Stimulated activated CD4-positive, alpha-beta T cell treated with anti-CD3 and anti-CD28 coated beads, Interleukin-1b, Interleukin-23, amount 100 ng/mL, for 1 hour (primary cell): ENCODE results near the gene HIVEP3.
A peak's percentile ranks its signal among the peaks of the same experiment; 100 is the strongest.

ENCODE experiments used
- DNase-seq, 2 donors: peaks; one replicate each; pipeline ENCODE4 v3.0.0-alpha.2; 2020; ENCODE audit warnings: low read depth in 2 of 2

Gene HIVEP3

DNA sequence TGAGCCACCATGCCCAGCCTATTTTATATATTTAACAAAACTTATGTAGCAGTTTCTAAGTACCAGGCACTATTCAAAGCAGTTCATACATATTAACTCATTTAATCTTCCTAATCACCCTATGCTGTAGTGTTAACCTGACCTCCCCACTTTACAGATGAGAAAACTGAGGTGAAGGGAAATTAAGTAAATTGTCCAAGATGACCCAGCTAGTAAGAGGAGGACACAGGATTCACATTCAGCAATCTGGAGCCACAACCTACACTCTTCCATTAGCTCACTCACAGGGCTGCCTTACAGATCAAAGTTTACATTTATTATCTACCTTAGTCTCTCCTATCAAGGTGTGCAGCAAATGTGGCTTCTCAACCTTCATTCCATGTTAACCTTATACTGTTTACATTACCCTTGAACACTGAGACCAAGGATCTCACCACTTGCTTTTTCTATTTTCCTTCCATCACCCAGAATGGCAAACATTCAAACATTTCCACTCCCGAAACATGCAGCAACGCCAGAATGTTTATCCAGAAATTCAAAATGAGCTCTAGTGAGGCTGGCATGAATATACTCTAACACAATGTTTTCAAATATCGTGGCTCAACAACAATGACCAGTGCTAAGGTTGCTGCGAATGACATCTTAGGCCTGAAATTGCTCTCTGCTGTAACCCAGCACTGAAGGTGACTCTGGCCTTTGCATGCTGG is 24.5 kb downstream of the HIVEP3 start:
- no peak for DNase-seq

DNA sequence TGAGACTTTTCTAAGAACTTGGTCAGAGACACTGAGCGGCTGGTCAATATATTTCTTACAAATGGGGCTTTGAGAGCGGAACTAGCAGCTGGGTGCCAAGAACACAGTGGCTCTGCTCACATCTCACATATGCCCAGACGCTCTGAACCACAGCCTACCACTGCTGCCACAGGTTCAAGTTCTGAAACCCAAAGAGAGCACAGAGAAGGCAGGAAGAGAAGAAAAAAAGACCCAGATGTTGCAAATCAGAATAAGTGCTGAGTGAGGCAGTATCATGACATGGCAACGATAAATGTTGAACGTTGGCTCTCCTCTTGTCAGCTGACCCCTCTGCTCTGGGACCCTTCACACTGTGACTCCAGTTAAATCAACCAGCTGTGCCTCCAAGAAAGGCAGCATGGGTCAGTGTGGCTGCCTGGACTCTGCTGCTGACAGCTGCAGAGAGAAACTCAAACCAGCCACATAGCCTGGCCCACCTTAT is 26.4 kb downstream of the HIVEP3 start:
- DNase-seq: no peak

GRCh38 chr1:41891199-41891896 is 27.4 kb downstream of the HIVEP3 start:
- DNase-seq: peak in 1 of 2 donors; percentile 19

- DNase-seq: no peak
Observed at GRCh38 chr1:41890825-41891198, 27.9 kb downstream of the HIVEP3 start.

DNA sequence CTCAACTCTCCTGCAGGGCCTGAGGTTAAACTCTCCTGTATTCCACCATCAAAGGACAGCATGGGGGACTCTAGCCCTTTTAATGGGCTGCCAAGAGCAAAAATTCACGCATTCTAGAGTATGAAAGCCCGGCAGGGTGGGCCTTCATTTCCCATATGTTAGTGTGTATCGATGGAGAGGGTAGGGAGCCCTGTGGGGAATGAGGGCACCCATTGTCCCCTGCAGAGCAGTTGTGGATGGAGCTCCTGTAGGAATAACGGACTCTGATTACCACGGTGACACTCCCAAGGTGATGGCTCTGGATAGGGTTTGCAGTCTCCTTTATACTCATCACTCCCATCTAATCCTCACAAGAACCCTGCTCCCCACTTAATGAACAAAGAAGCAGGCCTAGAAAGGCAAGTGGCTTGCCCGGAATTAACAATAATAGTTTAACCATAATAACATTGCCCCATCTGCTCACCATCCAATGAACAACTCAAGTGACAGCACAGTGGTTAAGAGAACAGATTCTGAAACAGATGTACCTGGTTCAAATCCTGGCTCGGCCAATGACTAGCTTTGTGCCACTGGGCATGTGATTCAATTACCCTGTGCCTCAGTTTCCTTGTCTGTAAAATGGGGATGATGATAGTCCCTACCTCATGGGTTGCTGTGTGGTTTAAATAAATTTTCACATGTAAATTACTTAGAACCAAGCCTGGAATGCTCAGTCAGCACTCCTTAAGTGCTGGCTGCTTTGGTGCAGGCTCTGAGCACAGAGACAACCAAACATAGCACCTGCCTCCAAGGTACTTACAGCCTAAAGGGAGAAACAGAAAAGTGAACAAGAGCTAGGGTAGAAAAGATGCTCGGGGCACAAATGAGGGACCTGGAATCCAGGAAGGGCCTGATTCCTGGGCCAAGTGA is 29.0 kb downstream of the HIVEP3 start:
- DNase-seq: no peak

DNA sequence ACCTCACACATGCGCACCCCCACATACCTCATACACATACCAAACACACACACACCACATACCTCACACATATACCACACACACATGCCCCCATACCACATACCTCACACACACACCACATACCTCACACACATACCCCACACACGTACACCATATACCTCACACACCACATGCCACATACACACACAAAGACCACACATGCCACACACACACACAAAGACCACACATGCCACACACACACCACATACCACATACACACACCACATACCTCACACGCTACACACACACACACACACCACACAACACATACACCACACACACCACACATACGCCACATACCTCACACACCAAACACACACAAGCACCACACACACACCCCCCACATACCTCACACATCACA is 30.0 kb downstream of the HIVEP3 start:
- no peak for DNase-seq

DNA sequence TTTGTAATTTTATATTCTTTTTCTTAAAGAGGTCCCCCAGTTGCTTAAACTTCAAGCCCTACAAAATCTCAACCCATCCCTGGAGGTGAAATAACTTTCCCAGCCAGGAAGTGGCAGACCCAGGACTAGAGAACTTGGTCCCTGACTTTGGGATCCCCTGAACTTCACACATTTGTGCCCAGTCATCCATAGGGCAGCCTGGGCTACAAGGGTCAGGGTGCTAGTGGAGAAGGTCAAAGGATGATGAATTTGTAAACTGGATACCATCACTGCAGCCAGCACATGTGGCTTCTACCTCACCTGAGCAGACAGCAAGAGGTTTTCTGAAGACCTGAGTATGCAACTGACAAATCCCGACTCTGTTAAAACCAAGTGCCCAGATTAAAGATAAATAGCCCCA is 31.4 kb downstream of the HIVEP3 start:
- no peak for DNase-seq

- DNase-seq: no peak
Observed at GRCh38 chr1:41884256-41885230, 34.2 kb downstream of the HIVEP3 start.

DNA sequence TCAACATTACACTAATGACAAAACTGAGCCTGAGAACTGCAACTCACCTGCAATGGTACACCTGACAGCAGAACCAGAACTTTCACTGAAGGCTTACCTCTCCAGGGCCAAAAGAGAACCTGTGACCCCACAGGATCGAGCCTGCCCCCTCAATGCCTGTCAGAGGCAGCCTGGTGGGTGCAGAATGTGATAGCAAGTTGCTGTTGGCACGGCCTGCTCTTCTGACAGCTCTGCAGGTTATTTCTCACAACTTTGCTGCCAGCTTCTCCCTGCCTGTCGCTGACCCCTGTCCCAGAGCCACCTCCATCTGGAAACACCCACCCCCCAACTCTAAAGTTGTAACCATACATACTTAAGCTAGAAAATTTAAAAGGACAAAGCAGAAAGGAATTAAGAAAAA is 35.2 kb downstream of the HIVEP3 start:
- no peak for DNase-seq

DNA sequence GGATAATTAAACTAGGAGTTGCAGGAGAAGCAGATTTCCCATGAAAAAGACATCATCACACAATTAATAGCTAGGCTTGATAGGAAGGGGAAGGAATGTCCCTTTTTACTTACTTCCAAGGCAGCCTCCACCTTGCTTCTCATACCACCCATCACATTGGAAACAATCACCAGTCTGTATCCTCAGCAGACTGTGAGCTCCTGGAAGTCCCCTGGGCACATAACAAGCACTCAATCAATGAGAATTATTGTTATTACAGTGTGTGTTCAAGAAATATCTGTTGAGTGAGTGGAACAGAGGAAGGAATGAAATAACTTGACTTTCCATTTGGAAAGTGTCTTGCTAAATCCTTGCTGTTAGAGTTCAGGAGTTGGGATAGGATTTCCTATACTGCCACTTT is 36.2 kb downstream of the HIVEP3 start:
- no peak for DNase-seq

DNA sequence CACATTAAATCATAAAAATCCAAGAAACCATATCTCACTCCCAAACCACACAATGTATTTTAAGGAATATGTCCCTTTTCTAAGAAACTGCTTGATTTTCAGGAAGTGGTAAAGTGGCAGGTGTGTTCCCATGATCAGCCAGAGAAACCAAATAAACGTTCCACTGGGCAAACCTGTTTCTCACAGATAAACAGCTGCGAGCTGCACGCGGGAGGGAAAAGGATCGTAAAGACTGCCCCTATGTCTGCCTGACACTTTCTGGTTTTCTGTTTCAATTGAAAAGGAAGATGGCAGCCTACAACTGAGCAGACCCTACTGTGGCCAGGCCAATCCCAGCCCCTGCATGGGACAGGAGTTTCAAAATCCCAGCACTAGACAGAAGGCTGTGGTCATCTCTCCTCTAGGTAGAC is 36.6 kb downstream of the HIVEP3 start:
- DNase-seq: no peak

DNA sequence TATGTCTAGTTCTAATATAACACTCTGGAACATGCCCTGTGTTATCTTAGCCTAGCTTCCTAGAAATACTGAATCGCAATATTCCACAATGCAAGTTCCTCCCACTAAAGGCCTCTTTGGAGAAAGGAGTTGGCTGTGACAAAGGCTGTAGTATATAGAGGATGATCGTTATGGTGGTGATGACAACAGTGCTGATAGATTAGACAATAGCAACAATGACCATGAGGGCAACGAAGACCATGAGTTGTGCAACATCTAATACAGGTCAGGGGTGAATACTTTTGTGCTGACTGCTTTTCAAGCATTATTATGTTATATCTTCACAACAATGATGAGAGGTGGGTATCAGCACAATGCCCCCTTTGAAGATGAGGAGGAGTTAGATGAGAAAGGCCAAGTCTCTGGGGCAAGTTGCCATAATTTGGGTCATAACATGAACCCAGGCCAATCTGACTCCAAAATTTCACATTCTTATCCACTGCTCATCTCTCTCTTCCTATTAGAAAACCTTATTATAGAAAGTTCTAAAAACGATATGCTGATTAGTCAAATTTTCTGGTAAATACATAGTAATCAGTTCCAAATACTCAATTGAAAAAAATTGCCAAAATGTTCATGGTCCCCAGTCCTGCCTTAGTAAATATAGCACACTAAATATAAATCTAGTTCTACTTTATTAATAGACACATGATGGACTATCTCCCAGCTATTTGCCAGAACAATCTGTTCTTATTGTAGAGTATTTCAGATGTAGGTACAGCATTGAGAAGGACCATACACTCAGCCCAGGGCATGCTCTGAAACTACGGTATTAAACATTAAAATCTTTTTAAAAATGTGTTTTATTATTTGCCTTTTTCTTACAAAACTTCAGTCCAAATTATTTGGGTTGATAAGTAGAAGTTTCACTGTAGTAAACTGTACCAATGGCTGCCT is 37.5 kb downstream of the HIVEP3 start:
- DNase-seq: no peak

- no peak for DNase-seq
Observed at GRCh38 chr1:41880261-41880660, 38.5 kb downstream of the HIVEP3 start.

- DNase-seq: no peak
Observed at GRCh38 chr1:41879617-41880016, 39.1 kb downstream of the HIVEP3 start.

DNA sequence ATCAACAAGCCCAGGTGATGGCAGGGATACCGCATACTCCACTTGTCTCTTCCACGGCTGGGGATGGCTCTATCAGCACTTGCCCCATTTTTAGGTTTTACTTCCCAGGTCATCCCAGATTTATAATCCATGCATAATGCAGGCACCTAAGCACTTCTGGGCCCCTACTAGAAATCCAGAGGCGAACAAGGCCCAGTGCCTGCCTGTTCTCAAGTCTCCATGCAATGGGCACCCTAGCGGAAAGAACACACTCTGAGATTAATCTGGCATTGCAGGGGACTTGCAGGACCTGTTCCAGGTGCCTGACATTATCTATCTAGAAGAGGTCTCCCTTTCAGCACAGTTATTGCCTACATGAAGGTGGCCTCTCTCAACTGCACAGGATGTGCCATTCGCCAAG is 39.8 kb downstream of the HIVEP3 start:
- DNase-seq: no peak

DNA sequence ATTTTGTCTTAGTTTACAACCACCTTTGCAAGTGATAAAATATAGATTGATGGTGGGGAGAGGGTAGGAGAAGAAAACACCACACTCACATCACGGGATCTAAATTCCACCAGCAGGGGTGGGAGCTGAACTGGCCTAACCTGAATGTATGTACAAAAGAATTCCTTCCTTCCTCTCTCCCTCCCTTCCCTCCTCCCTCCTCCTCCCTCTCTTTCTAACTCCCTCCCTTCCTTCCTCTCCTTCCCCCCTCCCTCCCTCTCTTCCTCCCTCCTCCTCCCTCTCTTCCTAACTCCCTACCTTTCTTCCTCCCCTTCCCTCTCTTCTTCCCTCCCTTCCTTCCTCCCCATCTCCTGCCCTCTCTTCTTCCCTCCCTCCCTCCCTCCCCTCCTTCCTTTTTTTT is 40.2 kb downstream of the HIVEP3 start:
- no peak for DNase-seq

DNA sequence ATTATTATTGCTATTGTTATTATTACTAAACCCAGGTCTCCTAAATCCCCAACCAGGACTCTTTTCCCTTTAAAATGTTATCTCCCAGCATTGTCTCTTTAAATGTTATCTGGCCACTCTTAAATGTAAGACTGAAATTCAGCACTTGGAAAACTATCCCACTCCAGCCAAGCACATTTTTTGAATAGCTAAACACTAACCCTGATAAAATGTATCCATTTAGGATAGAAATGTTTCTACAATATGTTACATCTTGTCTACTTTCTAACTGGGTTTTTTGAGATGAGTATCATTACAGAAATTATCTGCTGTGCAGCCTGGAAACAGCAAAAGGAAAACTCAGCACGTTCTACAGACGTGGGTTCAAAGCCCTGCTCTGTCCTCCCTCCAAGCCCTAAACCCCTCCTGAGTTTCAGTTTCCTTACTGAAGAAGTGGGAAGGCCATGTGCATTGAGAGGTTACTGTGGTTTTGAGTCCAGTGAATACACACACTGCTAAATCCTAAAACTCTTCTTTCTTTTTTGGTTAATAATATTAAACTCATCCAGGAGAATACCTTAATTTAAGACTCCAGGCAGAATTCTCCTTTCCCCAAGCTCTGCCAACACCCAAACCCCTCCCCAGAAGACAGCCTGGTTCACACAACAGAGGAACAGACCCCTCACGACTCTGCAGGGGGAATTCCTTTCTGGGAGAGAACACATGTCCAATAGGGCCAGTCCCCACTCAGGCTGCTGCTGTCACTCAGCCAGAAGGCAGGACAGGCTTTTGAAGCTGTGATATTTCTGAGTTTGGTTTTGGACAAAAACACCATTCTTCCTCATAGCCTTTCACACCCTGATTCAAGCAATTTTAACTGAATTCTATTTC is 41.9 kb downstream of the HIVEP3 start:
- no peak for DNase-seq

- DNase-seq: no peak
Observed at GRCh38 chr1:41875487-41875886, 43.2 kb downstream of the HIVEP3 start.

GRCh38 chr1:41874903-41875411 is 43.8 kb downstream of the HIVEP3 start:
- no peak for DNase-seq
